Activated CD4-positive, alpha-beta T cell treated with anti-CD3 and anti-CD28 coated beads, Interleukin-2, amount 50 U/mL, for 4 hours (primary cell): ENCODE measurements around the gene STK17B.

ENCODE experiments used
- DNase-seq, 2 experiments: peaks; one replicate each; pipeline ENCODE4 v3.0.0-alpha.2; 2020

STK17B gene

GRCh38 chr2:196153480-196153879, 17.9 kb downstream of the STK17B start:
- no peak for DNase-seq

- DNase-seq: no peak
Observed at GRCh38 chr2:196149948-196150347, 21.4 kb downstream of the STK17B start.

GRCh38 chr2:196148736-196149135, 22.6 kb downstream of the STK17B start:
- no peak for DNase-seq

DNA sequence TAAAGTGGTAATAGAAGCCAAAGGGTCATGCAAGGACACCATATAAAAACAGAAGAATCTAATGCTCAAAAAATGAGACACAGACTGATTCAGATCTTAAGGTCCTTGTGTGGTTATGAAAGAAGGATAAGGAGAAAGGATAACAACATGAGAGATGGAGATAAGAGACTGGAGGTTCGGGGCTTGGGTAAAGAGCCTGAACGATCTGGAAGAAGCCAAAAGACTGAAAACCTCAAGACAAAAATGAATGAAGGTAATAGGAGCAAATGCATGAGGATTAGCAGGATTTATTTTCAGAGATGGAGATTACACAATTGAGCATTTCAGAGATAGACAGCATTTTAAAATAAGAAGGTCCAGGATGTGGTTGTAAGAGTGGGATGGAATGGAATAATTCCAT, 26.1 kb downstream of the STK17B start:
- DNase-seq: no peak

GRCh38 chr2:196144513-196145126, 26.8 kb downstream of the STK17B start:
- no peak for DNase-seq

DNA sequence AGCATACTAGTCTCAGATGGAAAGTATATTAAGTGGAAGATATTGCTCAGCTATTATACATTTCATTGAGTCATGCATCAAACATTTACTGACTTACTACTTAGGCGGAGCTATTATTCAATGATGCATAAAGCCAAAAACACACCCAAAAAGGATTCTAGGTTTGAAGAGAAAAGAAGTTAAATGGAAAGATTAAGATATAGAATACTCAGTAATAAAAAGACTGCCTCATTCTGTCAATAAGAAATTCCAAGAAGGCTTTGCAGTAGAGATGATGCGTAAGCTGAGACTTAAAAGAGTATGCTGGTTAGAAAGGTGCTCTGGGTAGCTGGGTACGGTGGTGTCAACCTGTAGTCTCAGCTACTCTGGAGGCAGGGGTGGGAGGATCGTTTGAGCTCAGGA, 27.6 kb downstream of the STK17B start:
- DNase-seq: no peak

DNA sequence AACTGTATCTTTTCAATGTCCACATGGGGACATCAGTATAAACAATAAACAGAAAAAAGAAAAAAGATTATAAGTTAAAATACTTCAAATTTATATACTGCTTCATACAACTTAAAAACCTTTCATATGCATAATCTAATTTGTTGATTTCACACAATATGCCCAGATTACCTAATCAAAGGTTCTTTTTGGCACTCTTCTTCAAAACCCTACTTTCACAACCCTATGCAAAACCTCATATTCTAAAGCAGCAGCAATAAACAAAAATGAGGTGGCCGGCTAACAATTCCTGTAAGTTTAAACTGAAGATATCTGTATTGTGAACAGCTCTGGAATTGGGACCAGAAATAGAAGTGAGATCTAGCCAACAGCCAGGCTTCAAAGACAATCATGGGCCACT, 28.6 kb downstream of the STK17B start:
- DNase-seq: no peak

DNA sequence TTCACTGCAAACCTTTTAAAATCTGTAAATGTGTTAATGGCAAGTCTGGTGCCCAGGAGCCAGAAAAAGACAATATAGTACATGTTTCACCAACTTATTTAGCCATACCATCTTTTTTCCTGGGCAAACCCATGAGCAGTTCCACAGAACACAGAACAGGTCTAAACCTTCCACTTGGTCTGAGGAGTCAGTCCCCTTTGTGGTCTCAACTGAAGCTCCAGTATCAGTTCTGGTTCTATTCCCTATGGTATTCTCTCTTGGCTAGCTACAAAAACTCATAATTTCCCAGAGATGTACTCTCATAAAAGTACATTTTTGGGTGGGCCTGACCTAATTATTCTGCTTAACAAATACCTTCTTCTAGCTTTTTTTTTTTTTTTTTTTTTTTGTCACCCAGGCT, 31.2 kb downstream of the STK17B start:
- DNase-seq: no peak

DNA sequence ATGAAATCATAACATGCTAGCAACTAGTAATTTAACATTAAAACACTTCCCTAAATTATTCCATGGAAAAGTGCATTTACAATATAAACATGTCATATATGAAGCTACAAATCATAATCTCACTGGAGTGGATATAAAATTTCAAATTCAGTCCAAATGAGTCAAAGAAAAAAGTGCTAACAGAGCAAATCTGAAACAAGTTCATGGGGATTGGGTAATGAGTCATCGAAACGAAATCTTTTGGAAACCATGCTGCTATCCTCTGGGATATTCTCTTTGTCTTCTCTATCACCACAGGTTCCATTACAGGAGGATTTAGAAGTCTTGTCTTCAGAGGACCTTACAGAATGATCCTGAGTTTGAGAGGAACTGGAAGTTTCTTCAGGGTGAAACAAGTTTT, 34.1 kb downstream of the STK17B start:
- no peak for DNase-seq

DNA sequence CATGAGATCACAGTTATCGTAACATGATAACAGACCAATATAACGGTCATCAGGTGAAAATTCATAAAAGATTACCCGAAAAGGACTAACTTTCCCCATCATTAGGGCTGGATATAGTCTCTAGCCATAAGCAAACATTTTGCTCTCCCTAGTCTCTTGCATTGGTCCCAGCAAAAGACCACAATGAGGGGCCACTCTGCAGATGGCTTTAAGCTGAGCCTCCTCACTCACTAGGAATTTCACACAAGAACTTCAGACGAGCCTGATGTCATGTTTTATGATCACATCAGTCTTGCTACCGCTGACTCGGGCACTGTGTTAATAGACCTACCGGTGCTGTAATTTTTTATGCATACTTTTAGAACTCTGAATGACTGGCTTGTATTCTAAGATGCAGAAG, 35.2 kb downstream of the STK17B start:
- no peak for DNase-seq

- peak; percentile 57 to 60 for DNase-seq
Observed at GRCh38 chr2:196131949-196132925, 39.1 kb downstream of the STK17B start.

DNA sequence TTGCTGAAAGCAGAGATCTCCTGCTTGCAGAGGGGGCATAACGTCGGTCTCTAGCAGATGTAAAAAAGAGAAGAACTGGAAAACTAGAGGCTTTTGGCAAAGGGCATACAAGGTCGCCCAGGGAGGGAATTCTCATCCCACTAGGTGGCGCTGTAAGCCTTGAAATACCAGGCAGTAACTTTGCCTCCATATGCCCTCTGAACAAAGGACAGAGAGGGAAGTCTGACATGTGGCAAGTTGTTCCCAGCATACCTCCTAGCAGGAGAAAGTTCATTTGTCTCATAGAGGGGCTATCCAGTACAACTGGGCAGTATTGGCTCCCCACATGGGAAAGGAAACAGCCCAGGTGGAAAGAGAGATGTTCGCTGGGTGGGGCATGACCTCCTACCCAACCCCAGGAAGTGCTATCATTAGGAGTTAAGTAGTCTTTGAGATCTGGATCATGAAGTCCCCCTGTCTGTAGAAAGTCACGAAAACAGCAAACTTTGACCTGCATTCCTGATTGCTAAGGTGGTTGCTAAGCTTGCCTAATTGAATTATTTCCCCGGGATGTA, 39.9 kb downstream of the STK17B start:
- DNase-seq: peak; percentile 66 to 68

DNA sequence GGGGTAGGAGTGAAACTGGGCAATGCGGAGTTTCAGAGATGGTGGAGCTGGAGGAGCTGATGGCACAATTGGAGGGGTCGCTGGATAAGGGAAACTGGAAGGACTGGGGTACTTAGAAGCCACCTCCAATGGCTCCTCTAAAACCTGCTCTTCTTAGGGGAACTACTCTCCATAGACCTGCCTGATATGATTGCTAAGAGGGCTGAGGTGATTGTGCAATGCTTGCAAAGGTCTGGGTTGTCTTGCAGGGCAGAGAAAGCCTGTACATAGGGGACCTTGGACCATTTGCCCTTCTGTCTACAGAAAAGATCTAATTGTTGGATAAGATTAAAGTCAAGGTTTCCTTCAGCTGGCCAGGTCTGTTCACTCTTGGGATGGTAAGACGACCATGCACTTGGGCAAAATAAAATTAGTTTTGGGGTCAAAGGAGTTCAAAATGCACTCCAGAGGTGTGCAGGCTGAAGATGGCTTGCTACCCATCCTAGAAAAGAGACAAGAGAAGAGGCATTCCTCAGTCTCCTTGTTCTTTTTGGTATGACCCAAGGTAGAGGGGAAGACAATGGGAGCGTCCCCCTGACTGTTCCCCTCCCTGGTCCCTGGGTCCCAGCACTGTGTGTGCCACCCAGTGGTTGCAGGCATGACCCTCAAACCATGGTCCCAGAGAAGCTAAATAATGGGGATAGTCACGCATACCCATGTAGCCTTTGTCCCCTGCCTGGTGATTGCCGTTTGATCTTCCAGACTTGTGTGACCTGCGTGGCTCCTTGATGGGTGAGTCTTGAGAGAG, 41.1 kb downstream of the STK17B start:
- no peak for DNase-seq

DNA sequence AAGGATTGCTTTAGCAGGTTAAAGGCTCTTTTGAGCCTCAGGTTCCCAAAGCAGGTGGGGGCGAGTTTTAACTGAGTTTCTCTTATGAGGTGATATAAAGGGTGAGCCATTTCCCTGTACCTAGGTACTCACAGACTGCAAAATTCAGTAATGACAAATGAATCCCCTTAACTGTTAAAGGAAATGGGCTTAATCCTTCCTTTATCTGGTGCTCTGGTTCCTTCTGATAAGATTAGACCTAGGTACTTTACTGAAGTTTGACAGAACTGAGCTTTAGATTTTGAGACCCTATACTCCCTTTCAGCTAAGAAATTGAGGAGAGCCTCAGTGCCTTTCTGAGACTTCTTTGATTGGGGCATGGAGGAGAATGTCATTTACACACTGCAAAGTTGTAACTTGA, 42.6 kb downstream of the STK17B start:
- DNase-seq: no peak

DNA sequence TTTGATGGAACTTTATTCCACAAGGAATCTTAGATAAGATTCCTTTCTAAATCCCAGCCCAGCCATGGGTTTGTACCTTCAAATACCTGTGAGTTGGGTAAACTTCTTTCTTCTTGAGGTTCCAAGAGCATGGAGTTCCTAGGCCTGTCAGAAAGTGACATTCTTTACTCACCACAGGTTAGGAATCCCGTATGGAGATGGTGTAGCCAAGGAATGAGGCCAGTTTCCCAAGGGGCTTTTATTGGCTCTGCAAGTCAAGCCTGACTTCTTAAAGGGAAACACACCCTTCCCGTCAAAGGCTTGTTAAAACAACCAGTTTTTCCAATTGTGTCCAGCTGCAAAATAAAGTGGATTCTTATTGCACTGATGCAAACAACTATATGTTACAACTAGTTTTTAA, 45.8 kb downstream of the STK17B start:
- no peak for DNase-seq

GRCh38 chr2:196123679-196124373, 47.6 kb downstream of the STK17B start:
- no peak for DNase-seq

GRCh38 chr2:196119926-196120325, 51.5 kb downstream of the STK17B start:
- DNase-seq: no peak

DNA sequence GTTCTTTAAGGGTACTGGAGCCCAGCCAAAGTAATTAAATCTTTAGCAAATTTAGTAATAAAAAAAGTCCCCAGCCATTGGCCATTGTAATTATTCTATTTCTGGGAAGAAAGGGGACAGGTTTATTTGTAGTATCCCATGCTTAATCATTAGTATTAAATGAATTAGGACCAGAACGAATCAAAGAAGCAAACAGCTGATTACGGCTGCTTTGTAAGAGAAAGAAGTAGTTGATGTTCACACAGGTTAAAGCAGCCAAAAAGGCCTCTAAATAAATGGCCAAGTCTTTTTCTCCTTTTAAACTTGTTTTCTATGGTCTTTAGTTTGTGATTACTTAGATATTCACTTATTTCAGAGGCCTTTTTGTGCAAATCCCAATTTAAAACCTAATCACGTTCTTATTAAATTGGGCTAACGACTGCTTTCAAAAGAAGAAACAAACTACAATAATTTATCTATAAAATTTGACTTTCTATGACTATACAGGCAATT, 54.1 kb downstream of the STK17B start:
- DNase-seq: no peak

- no peak for DNase-seq
Observed at GRCh38 chr2:196113061-196113974, 58.1 kb downstream of the STK17B start.

DNA sequence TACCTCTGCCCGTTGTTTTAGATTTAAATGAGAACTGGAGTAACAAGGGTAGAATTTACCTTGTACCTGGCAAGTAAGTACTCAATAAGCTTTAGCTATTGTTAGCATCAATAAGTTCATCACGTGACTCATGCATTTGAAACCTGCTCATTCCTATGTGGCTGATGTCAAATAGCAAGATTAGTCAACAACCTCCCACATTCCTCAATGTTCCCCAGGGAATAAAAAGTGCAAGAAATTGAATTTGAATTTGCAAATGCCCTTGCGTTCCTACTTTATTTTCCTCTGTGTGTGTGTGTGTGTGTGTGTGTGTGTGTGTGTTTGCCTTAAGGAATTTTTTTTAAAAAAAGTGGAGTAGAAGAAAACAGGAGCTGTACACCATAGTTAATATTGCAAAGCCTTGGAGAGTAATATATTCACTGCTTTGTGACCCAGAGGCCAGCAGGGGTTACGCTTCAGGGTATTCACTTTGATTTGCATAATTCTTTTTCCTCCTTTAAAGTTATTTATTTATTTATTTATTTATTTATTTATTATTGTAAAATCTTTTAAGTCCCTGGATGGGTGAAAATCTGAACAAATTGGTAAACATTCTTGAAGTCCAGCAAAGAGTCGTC, 58.9 kb downstream of the STK17B start:
- DNase-seq: no peak

GRCh38 chr2:196108604-196109003, 62.8 kb downstream of the STK17B start:
- no peak for DNase-seq
